ENCODE data around the gene SLC35F1.

Gene SLC35F1

GRCh38 chr6:118356686-118357085, 449.6 kb downstream of the SLC35F1 start:
- H3K27ac ChIP-seq, result no peak overlapping the region
- no peak for DNase-seq (ENCODE audit: low spot score)
- POLR2A ChIA-PET (ENCODE audit: low non-redundant PET), result no interaction called here
- CTCF ChIA-PET, result no interaction called here
- TF ChIP-seq, protein P1, sequence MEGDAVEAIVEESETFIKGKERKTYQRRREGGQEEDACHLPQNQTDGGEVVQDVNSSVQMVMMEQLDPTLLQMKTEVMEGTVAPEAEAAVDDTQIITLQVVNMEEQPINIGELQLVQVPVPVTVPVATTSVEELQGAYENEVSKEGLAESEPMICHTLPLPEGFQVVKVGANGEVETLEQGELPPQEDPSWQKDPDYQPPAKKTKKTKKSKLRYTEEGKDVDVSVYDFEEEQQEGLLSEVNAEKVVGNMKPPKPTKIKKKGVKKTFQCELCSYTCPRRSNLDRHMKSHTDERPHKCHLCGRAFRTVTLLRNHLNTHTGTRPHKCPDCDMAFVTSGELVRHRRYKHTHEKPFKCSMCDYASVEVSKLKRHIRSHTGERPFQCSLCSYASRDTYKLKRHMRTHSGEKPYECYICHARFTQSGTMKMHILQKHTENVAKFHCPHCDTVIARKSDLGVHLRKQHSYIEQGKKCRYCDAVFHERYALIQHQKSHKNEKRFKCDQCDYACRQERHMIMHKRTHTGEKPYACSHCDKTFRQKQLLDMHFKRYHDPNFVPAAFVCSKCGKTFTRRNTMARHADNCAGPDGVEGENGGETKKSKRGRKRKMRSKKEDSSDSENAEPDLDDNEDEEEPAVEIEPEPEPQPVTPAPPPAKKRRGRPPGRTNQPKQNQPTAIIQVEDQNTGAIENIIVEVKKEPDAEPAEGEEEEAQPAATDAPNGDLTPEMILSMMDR (conservative IDR thresholded peaks at IDR 0.05; ENCODE audit: low read depth), result no peak
